HG03064 (cell line): ENCODE measurements around the gene ZNF578.
A peak's percentile ranks its signal among the peaks of the same experiment; 100 is the strongest.
"Not testable (repeated sequence)": the region's sequence is repeated elsewhere in the genome, so short reads cannot be mapped to it uniquely, and the experiment has no call there.

Source experiments
- ATAC-seq: cut with Tn5 transposase; IDR thresholded peaks from one replicate; pipeline ENCODE4 v1.9.1; 2021; ENCODE audit warnings: low read depth; ENCODE audit not compliant: unreplicated experiment

The ZNF578 gene

DNA sequence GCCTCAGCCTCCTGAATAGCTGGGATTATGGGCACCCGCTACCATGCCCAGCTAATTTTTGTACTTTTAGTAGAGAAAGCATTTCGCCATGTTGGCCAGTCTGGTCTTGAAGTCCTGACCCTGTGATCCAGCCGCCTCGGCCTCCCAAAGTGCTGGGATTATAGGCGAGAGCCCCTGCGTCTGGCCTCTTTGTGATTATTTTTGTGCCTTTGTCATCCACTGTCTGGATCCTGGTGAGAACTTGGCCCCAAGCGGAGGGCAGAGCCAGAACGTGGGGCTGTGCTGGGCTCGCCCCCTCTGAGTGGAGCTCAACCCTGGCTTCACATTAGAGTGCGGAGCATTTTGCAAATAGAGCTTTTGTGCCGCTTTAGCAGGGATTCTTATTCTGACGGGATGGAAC lies 47.6 kb downstream of the ZNF578 start:
- not testable (repeated sequence) for ATAC-seq

DNA sequence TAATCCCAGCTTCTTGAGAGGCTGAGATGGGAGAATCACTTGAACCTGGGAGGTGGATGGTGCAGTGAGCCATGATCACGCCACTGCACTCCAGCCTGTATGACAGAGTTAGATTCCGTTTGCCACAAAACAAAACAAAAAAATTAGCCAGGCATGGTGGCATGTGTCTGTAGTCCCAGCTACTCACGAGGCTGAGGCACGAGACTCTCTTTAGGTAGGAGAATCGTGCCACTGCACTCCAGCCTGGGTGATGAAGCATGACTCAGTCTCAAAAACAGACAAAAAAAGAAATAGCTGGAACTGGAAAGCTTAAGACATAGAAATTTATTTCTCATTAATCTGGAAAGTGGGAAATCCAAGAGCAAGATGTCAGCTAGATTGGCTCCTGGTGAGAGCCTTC lies 53.9 kb downstream of the ZNF578 start:
- ATAC-seq: no peak

DNA sequence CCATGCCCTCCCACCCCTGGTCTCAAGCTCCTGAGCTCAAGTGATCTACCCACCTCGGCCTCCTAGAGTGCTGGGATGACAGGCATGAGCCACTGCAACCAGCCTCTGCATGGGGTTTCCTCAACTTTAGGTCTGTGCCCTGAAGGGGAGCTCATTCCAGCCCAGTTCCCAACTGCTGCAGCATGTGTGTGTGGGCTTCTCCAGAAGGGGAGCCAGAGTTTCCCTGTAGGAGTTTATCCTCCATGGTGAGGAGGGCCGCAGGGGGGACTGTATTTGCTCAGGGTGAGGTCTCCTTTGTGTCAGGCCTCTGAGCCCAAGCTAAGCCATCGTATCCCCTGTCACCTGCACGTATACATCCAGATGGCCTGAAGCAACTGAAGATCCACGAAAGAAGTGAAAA lies 62.8 kb downstream of the ZNF578 start:
- ATAC-seq: no peak

DNA sequence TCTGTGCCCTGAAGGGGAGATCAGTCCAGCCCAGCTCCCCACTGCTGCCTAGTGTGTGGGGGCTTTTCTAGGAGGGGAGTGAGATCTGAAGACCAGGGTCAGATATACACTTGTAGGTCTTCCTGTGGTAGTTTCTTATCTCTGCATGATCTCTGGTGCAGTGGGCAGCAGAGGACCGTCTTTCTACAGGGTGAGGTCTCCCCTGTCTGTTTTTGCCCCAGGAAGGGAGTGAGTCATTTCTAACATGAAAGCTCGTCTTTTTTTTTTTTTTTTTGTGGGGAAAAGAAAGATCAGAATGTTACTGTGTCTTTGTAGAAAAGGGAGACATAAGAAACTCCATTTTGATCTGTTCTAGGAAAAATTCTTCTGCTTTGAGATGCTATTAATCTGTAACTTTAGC lies 65.3 kb downstream of the ZNF578 start:
- ATAC-seq: no peak

DNA sequence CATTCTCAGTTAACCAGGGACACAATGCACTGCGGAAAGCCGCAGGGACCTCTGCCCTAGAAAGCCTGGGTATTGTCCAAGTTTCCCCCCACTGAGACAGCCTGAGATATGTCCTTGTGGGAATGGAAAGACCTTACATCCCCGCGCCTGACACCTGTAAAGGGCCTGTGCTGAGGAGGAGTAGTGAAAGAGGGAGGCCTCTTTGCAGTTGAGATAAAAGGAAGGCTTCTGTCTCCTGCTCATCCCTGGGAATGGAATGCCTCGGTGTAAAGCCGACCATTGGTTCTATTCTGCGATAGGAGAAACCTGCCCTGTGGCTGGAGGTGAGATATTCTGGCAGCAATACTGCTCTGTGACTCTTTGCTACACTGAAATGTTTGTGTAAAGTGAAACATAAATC lies 65.8 kb downstream of the ZNF578 start:
- ATAC-seq: not testable (repeated sequence)

DNA sequence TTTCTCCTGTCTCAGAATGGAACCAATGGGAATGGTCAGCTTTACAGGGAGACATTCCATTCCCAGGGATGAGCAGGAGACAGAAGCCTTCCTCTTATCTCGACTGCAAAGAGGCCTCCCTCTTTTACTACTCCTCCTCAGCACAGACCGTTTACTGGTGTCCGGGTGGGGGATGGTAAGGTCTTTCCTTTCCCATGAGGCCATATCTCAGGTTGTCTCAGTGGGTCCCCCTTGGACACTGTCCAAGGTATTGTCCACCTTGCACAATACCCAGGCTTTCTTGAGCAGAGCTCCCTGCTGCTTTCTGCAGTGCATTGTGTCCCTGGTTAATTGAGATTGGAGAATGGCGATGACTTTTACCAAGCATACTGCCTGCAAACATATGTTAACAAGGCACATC lies 66.7 kb downstream of the ZNF578 start:
- no peak for ATAC-seq

DNA sequence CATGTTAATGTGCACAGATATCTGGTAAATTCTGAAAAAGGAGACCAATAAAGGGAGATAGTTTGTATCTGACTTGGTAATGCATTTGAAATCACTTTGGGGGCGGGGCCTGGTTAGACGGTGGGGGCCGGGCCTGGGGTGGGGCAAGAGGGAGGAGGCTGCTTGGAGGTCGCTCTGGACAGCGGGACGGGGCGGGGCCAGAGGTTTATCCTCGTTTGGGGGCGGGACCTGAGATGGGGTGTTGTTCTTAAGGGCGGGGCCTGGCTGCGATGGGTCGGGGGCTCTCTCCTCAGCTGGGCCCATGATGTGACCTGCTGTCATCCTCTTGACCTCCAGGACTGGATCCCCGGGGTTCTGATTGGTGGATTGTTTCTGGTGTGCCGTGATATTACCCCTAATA lies 69.2 kb downstream of the ZNF578 start:
- no peak for ATAC-seq

DNA sequence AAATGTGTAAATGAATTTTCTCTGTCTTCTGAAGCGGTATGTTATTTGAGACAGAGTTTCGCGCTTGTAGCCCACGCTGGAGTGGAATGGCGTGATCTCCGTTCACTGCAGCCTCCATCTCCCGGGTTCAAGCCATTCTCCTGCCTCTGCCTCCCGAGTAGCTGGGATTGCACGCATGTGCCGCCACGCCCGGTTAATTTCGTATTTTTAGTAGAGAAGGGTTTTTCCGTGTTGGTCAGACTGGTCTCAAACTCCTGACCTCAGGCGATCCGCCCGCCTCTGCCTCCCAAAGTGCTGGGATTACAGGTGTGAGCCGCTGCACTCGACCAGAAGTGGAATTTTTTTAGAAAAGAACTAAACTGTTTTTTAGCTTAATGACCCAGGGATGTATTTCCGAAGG lies 70.7 kb downstream of the ZNF578 start:
- ATAC-seq: no peak

DNA sequence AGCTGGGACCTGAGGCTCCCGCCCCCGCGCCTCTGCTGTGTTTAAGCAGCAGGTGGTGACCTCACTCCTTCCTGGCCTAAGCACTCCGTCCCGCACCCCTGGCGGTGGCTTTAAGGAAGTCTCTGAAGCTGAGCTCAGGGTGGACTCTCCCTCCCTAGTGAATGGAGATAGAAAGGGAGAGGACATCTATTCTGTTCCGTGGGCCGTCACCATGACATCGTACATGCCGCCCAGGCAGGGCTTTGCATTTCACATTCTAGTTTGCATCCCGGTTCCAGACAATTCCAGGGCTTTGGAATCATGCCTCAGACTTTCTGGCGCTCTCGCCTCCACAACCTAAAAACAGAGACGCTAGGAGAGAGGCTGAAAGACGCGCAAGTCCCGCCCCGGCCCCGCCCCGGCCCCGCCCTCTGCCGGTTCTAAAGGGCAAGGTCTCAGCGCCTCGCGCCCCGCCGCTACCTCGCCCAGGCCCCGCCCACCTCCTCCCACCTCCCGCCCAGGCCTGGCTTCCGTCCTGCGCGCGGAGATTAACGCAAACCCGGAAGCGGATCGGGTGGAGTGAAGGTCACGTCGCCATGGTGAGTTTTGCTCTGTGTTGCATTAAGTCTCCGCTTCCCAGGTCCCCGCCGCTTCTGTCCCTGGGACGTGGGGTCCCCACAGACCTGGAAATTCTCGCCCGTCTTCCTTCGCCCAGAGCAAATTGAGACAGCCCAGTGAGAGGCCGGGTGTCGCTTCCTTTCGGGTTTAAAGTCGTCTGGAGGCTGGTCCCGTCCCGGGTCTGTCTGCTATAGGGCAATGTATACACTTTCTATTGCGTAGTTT lies 74.0 kb downstream of the ZNF578 start, which contains the start of gene ZNF808:
Gene ZNF808 (plus strand): TSS at position 535 of the 822 bp plus-strand sequence. CDS start 15,617 bp downstream, outside the sequence.
- peak; percentile 72 for ATAC-seq

DNA sequence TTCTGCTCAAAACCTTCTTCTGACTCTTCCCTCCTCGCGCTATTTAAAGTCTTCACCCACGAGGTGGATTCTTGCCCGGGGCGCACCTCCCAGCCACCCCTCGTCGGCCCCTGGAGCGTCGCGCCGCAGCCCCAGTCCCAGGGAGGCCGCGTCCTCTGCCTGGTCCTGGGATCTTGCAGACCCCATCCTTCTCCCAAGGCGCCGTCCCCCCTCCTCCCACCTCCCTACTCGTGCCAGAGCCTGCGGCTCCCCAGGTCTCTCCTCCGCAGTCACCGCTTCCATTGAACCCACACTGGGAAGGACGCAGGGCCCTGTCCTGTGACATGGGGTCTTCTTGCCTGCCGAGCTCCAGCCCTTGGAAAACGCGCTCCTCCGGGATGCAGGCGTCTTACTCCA lies 74.6 kb downstream of the ZNF578 start:
- ATAC-seq: no peak

DNA sequence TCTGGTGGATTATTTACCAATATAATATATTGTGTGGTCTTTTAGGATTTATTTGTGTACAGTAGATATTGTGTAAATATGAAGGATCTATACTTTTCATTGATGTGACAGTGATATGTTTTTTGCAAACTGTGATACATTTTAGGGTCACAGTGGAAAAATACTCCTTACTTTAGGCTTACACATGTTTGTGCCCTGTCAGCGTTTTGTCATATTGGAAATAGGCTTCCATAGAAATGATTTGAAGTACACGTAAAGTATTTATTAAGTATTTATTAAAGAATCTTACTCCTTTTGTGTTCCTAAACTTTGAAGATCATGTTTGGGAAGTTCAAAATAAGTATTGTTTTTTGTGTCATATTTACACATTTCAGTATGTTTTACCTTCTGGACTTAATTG lies 79.1 kb downstream of the ZNF578 start:
- no peak for ATAC-seq

DNA sequence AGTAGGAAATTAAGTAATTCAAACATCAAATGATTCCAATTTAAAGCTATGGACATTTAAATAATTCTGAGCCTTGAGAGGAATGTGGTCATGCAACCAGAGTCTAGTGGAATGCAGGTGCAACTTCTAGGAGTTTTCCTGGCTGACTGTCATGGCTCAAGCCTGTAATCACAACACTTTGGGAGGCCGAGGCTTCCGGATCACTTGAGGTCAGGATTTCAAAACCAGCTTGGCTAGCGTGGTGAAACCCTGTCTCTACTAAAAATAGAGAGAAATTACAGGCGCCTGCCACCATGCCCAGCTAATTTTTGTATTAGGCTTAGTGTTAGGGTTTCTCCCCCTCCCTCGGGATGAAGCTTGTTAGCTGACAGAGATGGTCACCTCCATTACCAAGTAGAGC lies 80.5 kb downstream of the ZNF578 start:
- no peak for ATAC-seq

DNA sequence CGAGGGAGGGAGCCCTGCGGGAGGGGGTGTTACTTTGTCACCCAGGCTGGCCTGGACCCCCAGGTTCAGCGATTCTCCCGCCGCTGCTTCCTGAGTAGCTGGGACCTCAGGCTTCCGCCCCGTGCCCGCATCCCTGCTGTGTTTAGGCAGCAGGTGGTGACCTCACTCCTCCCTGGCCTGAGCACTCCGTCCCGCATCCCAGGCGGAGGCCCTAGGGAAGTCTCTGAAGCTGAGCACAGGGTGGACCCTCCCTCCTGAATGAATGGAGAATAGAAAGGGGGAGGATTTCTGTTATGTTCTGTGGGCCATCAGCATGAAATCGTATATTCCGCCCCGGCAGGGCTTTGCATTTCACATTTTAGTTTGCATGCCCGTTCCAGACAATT lies 82.0 kb downstream of the ZNF578 start:
- not testable (repeated sequence) for ATAC-seq

DNA sequence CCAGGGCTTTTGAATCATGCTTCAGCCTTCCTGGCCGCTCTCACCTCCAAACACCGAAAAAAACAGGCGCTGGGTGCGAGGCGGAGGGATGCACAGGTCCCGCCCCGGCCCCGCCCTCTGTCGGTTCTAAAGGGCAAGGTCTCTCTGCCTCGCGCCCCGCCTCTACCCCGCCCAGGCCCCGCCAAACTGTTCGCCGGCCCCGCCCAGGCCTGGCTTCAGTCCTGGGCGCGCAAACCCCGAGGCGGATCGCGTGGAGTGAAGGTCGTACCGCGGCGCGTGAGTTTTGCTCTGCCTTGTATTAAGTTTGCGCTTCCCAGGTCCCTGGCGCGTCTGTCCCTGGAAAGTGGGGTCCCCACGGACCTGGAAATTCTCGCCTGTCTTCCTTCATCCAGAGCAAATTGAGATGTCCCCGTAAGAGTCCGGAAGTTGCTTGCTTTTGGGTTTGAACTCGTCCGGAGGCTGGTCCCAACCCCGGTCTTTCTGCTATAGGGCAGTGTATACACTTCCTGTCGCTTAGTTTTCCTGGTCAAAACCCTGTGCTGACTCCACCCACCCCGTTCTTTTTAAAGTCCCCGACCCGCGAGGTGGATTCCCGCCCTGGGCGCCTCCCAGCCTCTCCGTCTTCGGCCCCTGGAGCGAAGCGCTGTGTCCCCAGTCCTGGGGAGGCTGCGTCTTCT lies 82.6 kb downstream of the ZNF578 start:
- peak; percentile 73 for ATAC-seq

DNA sequence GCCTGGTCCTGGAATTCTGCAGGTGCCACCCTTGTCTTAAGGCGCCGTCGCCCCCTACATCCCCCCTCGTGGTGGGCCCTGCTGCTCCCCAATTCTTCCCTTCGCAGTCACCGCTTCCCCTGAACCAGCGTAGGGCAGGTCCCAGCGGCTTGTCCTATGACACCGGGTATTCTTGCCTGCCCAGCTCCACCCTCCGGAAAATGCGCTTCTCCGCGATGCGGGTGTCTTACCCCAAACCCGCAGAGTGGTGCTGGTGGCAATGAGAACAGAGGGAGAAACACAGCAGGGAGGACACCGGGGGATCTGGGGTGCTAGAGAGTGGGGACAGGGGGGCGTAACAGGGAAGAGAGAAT lies 83.1 kb downstream of the ZNF578 start:
- ATAC-seq: no peak

DNA sequence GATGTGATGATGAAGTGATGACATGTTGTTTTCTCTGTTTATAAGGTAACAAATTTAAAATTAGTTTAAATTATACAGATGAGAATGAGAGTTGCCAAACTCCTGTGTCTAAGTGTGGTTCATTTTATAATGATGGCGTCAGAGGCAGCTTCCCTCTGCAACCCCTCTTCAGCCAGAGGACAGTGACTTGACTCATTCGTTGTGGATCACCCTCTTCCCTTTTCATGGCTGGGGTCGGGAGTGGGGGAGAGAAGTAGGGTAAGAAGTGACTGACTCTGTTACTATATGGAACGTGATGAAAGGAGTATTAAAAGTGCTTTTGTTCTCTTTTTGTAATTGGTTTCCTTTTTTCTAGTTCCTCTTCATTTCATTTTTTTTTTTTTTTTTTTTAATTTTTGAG lies 85.5 kb downstream of the ZNF578 start:
- ATAC-seq: not testable (repeated sequence)

DNA sequence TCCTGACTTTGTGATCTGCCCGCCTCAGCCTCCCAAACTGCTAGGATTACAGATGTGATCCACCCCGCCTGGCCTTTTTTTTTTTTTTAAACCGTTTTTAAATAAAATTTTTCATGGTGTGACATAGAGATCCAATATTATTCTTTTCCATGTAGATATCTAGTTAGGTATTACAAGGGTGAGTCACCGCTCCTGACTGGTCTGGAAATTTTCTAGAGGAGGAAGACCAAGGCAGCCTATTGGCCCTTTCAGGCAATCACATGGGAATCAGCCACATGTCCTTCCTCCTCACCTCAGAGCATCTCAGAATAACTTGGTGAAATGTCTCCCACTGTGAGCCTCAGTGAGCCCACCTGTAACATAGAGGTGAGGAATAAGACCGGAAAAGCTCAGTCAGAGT lies 87.8 kb downstream of the ZNF578 start:
- not testable (repeated sequence) for ATAC-seq

DNA sequence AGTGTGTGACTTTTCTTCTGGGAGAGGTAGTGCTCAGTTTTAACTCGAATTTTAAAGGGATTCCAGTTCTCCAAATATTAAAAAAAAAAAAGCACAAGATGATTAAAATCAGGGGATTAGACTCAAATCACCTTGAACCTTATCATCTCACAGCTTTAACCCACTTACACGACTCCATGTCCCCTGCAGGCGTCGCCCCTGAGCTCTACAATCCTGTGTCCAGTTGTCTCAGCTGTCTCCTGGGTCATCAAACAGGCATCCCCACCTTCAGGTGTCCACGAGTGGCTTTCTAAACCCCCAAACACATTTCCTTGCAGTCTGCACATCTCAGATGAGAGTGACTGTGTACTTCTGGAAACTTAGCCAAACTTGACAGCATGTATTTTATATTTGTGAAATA lies 88.3 kb downstream of the ZNF578 start:
- ATAC-seq: no peak

DNA sequence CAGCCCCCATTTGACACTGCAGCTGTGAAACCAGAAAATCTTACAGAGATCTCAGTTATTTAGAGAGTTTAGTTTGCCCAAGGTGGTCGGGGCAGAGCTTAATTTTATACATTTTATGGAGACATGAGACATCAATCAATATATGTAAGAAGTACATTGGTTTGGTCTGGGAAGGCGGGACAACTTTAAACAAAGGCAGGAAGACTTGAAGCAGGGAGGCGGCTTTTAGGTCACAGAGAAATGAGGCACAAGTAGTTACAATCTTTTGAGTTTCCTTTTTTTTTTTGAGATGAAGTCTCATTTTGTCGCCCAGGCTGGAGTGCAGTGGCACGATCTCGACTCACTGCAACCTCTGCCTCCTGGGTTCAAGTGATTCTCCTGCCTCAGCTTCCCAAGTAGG lies 89.2 kb downstream of the ZNF578 start:
- not testable (repeated sequence) for ATAC-seq

DNA sequence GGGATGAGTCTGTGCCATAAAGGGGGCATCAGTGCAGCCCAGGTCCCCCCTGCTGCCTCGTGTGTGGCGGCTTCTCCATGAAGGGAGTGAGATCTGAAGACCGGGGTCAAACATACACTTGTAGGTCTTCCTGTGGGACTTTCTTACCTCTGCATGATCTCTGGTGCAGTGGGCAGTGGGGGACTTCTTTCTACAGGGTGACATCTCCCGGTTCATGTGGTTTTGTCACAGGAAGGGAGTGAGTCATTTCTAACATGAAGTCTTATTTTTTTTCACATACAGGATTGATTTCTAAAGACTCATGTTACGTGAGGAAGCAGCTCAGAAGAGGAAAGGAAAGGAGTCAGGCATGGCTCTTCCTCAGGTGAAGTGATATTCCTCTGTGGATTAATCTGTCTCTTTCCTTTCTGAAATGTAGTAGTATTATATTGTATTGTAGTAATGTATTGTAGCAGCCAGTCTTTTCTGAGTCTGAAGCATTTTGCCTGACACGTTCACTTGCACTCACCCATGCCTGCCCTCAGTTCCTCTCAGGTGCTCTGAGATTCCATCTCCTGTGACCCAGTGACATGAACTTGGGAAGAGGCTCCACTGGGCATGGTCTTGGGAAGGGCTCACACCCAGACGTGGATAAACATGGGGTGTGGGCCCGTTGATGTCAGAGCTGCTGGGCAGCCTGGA lies 89.8 kb downstream of the ZNF578 start:
- ATAC-seq: no peak

DNA sequence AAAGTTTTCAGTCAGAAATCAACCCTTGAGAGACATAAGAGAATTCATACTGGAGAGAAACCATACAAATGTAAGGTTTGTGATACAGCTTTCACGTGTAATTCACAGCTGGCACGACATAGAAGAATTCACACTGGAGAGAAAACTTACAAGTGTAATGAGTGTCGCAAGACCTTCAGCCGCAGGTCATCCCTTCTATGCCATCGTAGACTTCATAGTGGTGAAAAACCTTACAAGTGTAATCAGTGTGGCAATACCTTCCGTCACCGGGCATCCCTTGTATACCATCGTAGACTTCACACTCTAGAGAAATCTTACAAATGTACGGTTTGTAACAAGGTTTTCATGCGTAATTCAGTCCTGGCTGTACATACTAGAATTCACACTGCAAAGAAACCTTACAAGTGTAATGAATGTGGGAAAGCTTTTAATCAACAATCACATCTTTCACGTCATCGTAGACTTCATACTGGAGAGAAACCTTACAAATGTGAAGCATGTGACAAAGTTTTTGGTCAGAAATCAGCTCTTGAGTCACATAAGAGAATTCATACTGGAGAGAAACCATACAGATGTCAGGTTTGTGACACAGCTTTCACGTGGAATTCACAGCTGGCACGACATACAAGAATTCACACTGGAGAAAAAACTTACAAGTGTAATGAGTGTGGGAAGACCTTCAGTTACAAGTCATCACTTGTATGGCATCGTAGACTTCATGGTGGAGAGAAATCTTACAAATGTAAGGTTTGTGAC lies 101.0 kb downstream of the ZNF578 start:
- no peak for ATAC-seq
